Measurements from ENCODE around the gene CEP57L1. TPM values are rescaled to one million over a fixed set of nuclear protein-coding genes. Genes with fewer than 3 reads are reported as not detected.
"Not testable (repeated sequence)": the region's sequence is repeated elsewhere in the genome, so short reads cannot be mapped to it uniquely, and the experiment has no call there.

CEP57L1 gene
- total and polyA plus RNA-seq, 9 donors: 14.5 to 30.9 (median 17.3) TPM

GRCh38 chr6:109184638-109185037 lies 89.3 kb downstream of the CEP57L1 start:
- Histone ChIP-seq H3K4me1 (ENCODE audit: control insufficient read depth, insufficient read depth, low read length) (peaks cover 5% of the 10 kb centered on the region), H3K27ac (ENCODE audit: low read length) (no peak overlapping the region), H3K27me3 (ENCODE audit: control insufficient read depth, insufficient read depth, low read length) (no peaks in the 10 kb centered on the region), H3K9me3 (replicated peaks; ENCODE audit: control insufficient read depth, low read depth, low read length) (no peaks in the 10 kb centered on the region), H3K36me3 (ENCODE audit: control insufficient read depth, insufficient read depth, low read length) (no peaks in the 10 kb centered on the region), H3K4me3 (ENCODE audit: low read length) (no peak overlapping the region)
- WGBS (ENCODE audit: insufficient coverage): no CpG with 5 or more reads among the region's 3 CpGs
- no peak for DNase-seq

GRCh38 chr6:109186012-109186411 lies 90.7 kb downstream of the CEP57L1 start:
- peaks cover 5% of the 10 kb centered on the region for H3K4me1 ChIP-seq (ENCODE audit: control insufficient read depth, insufficient read depth, low read length)
- H3K9me3 ChIP-seq (replicated peaks; ENCODE audit: control insufficient read depth, low read depth, low read length): no peaks in the 10 kb centered on the region
- H3K27ac ChIP-seq (ENCODE audit: low read length): no peak overlapping the region
- no peak for DNase-seq
- no peaks in the 10 kb centered on the region for H3K27me3 ChIP-seq (ENCODE audit: control insufficient read depth, insufficient read depth, low read length)
- H3K36me3 ChIP-seq (ENCODE audit: control insufficient read depth, insufficient read depth, low read length): no peaks in the 10 kb centered on the region
- H3K4me3 ChIP-seq (ENCODE audit: low read length): no peak overlapping the region
- WGBS (ENCODE audit: insufficient coverage): 13% methylated on average over 1 of the region's 3 CpGs

- WGBS (ENCODE audit: insufficient coverage): 3% methylated on average over 3 of the region's 5 CpGs
- Histone ChIP-seq H3K4me3 (ENCODE audit: low read length) (no peak overlapping the region), H3K4me1 (ENCODE audit: control insufficient read depth, insufficient read depth, low read length) (peaks cover 3% of the 10 kb centered on the region), H3K27ac (ENCODE audit: low read length) (no peak overlapping the region), H3K27me3 (ENCODE audit: control insufficient read depth, insufficient read depth, low read length) (no peaks in the 10 kb centered on the region), H3K9me3 (replicated peaks; ENCODE audit: control insufficient read depth, low read depth, low read length) (peaks cover 3% of the 10 kb centered on the region), H3K36me3 (ENCODE audit: control insufficient read depth, insufficient read depth, low read length) (no peaks in the 10 kb centered on the region)
- peak; percentile 52 for DNase-seq
Measured at GRCh38 chr6:109187399-109188114, 92.2 kb downstream of the CEP57L1 start.

- H3K27ac ChIP-seq (ENCODE audit: low read length): no peak overlapping the region
- no peaks in the 10 kb centered on the region for H3K27me3 ChIP-seq (ENCODE audit: control insufficient read depth, insufficient read depth, low read length)
- H3K4me3 ChIP-seq (ENCODE audit: low read length): no peak overlapping the region
- WGBS (ENCODE audit: insufficient coverage): 42% methylated on average over 1 of the region's 5 CpGs
- no peaks in the 10 kb centered on the region for H3K36me3 ChIP-seq (ENCODE audit: control insufficient read depth, insufficient read depth, low read length)
- peaks cover 2% of the 10 kb centered on the region for H3K4me1 ChIP-seq (ENCODE audit: control insufficient read depth, insufficient read depth, low read length)
- peaks cover 3% of the 10 kb centered on the region for H3K9me3 ChIP-seq (replicated peaks; ENCODE audit: control insufficient read depth, low read depth, low read length)
- DNase-seq: no peak
Measured at GRCh38 chr6:109188115-109188411, 92.8 kb downstream of the CEP57L1 start.

- not testable (repeated sequence) for H3K9me3 ChIP-seq (replicated peaks; ENCODE audit: control insufficient read depth, low read depth, low read length); H3K36me3 ChIP-seq (ENCODE audit: control insufficient read depth, insufficient read depth, low read length); H3K4me3 ChIP-seq (ENCODE audit: low read length); H3K4me1 ChIP-seq (ENCODE audit: control insufficient read depth, insufficient read depth, low read length); H3K27ac ChIP-seq (ENCODE audit: low read length); DNase-seq; H3K27me3 ChIP-seq (ENCODE audit: control insufficient read depth, insufficient read depth, low read length)
Measured at GRCh38 chr6:109191368-109191767, 96.1 kb downstream of the CEP57L1 start.

GRCh38 chr6:109192865-109193264 lies 97.6 kb downstream of the CEP57L1 start:
- no CpG with 5 or more reads among the region's 4 CpGs for WGBS (ENCODE audit: insufficient coverage)
- Histone ChIP-seq H3K36me3 (ENCODE audit: control insufficient read depth, insufficient read depth, low read length) (no peaks in the 10 kb centered on the region), H3K4me3 (ENCODE audit: low read length) (no peak overlapping the region), H3K4me1 (ENCODE audit: control insufficient read depth, insufficient read depth, low read length) (no peaks in the 10 kb centered on the region), H3K27me3 (ENCODE audit: control insufficient read depth, insufficient read depth, low read length) (no peaks in the 10 kb centered on the region), H3K9me3 (replicated peaks; ENCODE audit: control insufficient read depth, low read depth, low read length) (peaks cover 3% of the 10 kb centered on the region), H3K27ac (ENCODE audit: low read length) (no peak overlapping the region)
- DNase-seq: no peak

GRCh38 chr6:109194880-109195279 lies 99.6 kb downstream of the CEP57L1 start:
- Histone ChIP-seq H3K27me3 (ENCODE audit: control insufficient read depth, insufficient read depth, low read length) (no peaks in the 10 kb centered on the region), H3K27ac (ENCODE audit: low read length) (no peak overlapping the region), H3K36me3 (ENCODE audit: control insufficient read depth, insufficient read depth, low read length) (no peaks in the 10 kb centered on the region), H3K9me3 (replicated peaks; ENCODE audit: control insufficient read depth, low read depth, low read length) (peaks cover 3% of the 10 kb centered on the region), H3K4me3 (ENCODE audit: low read length) (no peak overlapping the region), H3K4me1 (ENCODE audit: control insufficient read depth, insufficient read depth, low read length) (no peaks in the 10 kb centered on the region)
- WGBS (ENCODE audit: insufficient coverage): 23% methylated on average over 1 of the region's 1 CpG
- peak; percentile 61 for DNase-seq

GRCh38 chr6:109197061-109197460 lies 101.8 kb downstream of the CEP57L1 start:
- H3K4me1 ChIP-seq (ENCODE audit: control insufficient read depth, insufficient read depth, low read length): no peaks in the 10 kb centered on the region
- no peak overlapping the region for H3K27ac ChIP-seq (ENCODE audit: low read length)
- no peaks in the 10 kb centered on the region for H3K9me3 ChIP-seq (replicated peaks; ENCODE audit: control insufficient read depth, low read depth, low read length)
- H3K27me3 ChIP-seq (ENCODE audit: control insufficient read depth, insufficient read depth, low read length): no peaks in the 10 kb centered on the region
- no peak overlapping the region for H3K4me3 ChIP-seq (ENCODE audit: low read length)
- DNase-seq: no peak
- no CpG with 5 or more reads among the region's 1 CpG for WGBS (ENCODE audit: insufficient coverage)
- H3K36me3 ChIP-seq (ENCODE audit: control insufficient read depth, insufficient read depth, low read length): no peaks in the 10 kb centered on the region

GRCh38 chr6:109202409-109203264 lies 107.3 kb downstream of the CEP57L1 start:
- H3K4me3 ChIP-seq (ENCODE audit: low read length): no peak overlapping the region
- no peaks in the 10 kb centered on the region for H3K4me1 ChIP-seq (ENCODE audit: control insufficient read depth, insufficient read depth, low read length)
- no peaks in the 10 kb centered on the region for H3K9me3 ChIP-seq (replicated peaks; ENCODE audit: control insufficient read depth, low read depth, low read length)
- no peak for DNase-seq
- no peaks in the 10 kb centered on the region for H3K27me3 ChIP-seq (ENCODE audit: control insufficient read depth, insufficient read depth, low read length)
- WGBS (ENCODE audit: insufficient coverage): 58% methylated on average over 2 of the region's 5 CpGs
- H3K36me3 ChIP-seq (ENCODE audit: control insufficient read depth, insufficient read depth, low read length): no peaks in the 10 kb centered on the region
- H3K27ac ChIP-seq (ENCODE audit: low read length): no peak overlapping the region

- no CpG with 5 or more reads among the region's 3 CpGs for WGBS (ENCODE audit: insufficient coverage)
- Histone ChIP-seq H3K4me3 (ENCODE audit: low read length) (no peak overlapping the region), H3K36me3 (ENCODE audit: control insufficient read depth, insufficient read depth, low read length) (no peaks in the 10 kb centered on the region), H3K27ac (ENCODE audit: low read length) (no peak overlapping the region), H3K27me3 (ENCODE audit: control insufficient read depth, insufficient read depth, low read length) (no peaks in the 10 kb centered on the region), H3K4me1 (ENCODE audit: control insufficient read depth, insufficient read depth, low read length) (no peaks in the 10 kb centered on the region), H3K9me3 (replicated peaks; ENCODE audit: control insufficient read depth, low read depth, low read length) (no peaks in the 10 kb centered on the region)
- no peak for DNase-seq
Measured at GRCh38 chr6:109204511-109204910, 109.2 kb downstream of the CEP57L1 start.
